H1 (cell line): ENCODE results near the gene DDR2. TPM values are rescaled to one million over a fixed set of nuclear protein-coding genes. Genes with fewer than 3 reads are reported as not detected.

Source experiments
- CTCF ChIA-PET: fragments of 300-600 bp; sonication (Branson Sonifier 250); formaldehyde crosslinking; loops from one replicate; lab custom pipeline; 2021; ENCODE audit not compliant: partially characterized antibody; lab: Charles Lee
- POLR2A ChIA-PET: fragments of 300-600 bp; sonication (Branson Sonifier 250); formaldehyde crosslinking; loops from one replicate; lab custom pipeline; 2021; ENCODE audit warnings: inconsistent platforms; ENCODE audit not compliant: partially characterized antibody; lab: Charles Lee
- DNase-seq, 2 experiments: peaks; one replicate each; pipeline versions ENCODE4 v3.0.0 to v3.0.0-alpha.2; 2010 to 2022; ENCODE audit warnings: low spot score in 2 of 2, low read depth in 1 of 2, mixed read lengths in 1 of 2
- FAIRE-seq: peaks from 2 replicates; lab custom pipeline; 2011; peaks lifted over from hg19 to GRCh38; lab: Jason Lieb, UNC
- H2AFZ ChIP-seq: 2 replicates; pipeline ENCODE4 v1.8.1; 2012; ENCODE audit warnings: low read length, inconsistent platforms
- H2AK5ac ChIP-seq: 2 replicates; pipeline ENCODE4 v1.6.1; 2013; ENCODE audit warnings: low read depth, low read length
- H2BK120ac ChIP-seq: replicated peaks from 2 replicates; pipeline ENCODE3; 2013; ENCODE audit warnings: low read depth, low read length, inconsistent platforms
- H2BK12ac ChIP-seq: 2 replicates; pipeline ENCODE4 v1.6.1; 2013; ENCODE audit warnings: low read depth, low read length
- H2BK15ac ChIP-seq: 2 replicates; pipeline ENCODE4 v1.6.1; 2013; ENCODE audit warnings: low read length
- H2BK20ac ChIP-seq: 2 replicates; pipeline ENCODE4 v1.6.1; 2013; ENCODE audit warnings: low read length
- H2BK5ac ChIP-seq: 2 replicates; pipeline ENCODE4 v1.6.1; 2013; ENCODE audit warnings: low read depth, low read length
- H3K14ac ChIP-seq: 2 replicates; pipeline ENCODE4 v1.6.1; 2013; ENCODE audit warnings: inconsistent platforms; ENCODE audit not compliant: insufficient read length
- H3K18ac ChIP-seq: 2 replicates; pipeline ENCODE4 v1.6.1; 2013; ENCODE audit warnings: low read length; ENCODE audit errors: extremely low read depth
- H3K23ac ChIP-seq: 2 replicates; pipeline ENCODE4 v1.6.1; 2013; ENCODE audit warnings: inconsistent platforms; ENCODE audit not compliant: insufficient read length
- H3K23me2 ChIP-seq: 2 replicates; pipeline ENCODE4 v1.6.1; 2013; ENCODE audit warnings: low read depth, low read length
- H3K27ac ChIP-seq: 2 replicates; pipeline ENCODE4 v1.6.1; 2011; ENCODE audit warnings: low read depth, low read length, inconsistent platforms
- H3K27me3 ChIP-seq, 4 experiments: replicated peaks in 1 of 4; 1 replicate in 1 of 4; 2 replicates in 3 of 4; pipeline versions ENCODE4 v1.6.1 to v1.8.1; 2011 to 2013; ENCODE audit warnings: low read length in 3 of 4, mild to moderate bottlenecking in 3 of 4, inconsistent platforms in 2 of 4, mixed read lengths in 2 of 4, moderate library complexity in 1 of 4; ENCODE audit not compliant: control insufficient read depth in 3 of 4, insufficient read depth in 3 of 4; ENCODE audit errors: extremely low read depth in 1 of 4
- H3K36me3 ChIP-seq, 4 experiments: 2 replicates each; pipeline versions ENCODE4 v1.6.1 to v1.8.1; 2011 to 2013; ENCODE audit warnings: mild to moderate bottlenecking in 4 of 4, low read length in 3 of 4, moderate library complexity in 2 of 4, control low read depth in 1 of 4, inconsistent platforms in 1 of 4; ENCODE audit not compliant: insufficient read depth in 4 of 4, control insufficient read depth in 2 of 4
- H3K4ac ChIP-seq: replicated peaks from 2 replicates; pipeline ENCODE3; 2013; ENCODE audit warnings: low read length, low read depth, mixed read lengths, inconsistent platforms; ENCODE audit not compliant: insufficient read length
- H3K4me1 ChIP-seq, 4 experiments: replicated peaks in 1 of 4; 1 replicate in 1 of 4; 2 replicates in 3 of 4; pipeline versions ENCODE4 v1.6.1 to v1.8.1; 2011 to 2013; ENCODE audit warnings: low read length in 3 of 4, inconsistent platforms in 2 of 4, mixed read lengths in 1 of 4; ENCODE audit not compliant: insufficient read depth in 4 of 4, control insufficient read depth in 3 of 4
- H3K4me2 ChIP-seq, 2 experiments: 2 replicates each; pipeline versions ENCODE4 v1.6.1 to v1.8.1; 2011 to 2013; ENCODE audit warnings: low read depth in 2 of 2, low read length in 2 of 2, control low read depth in 1 of 2, inconsistent platforms in 1 of 2, mild to moderate bottlenecking in 1 of 2; ENCODE audit not compliant: insufficient read depth in 1 of 2
- H3K4me3 ChIP-seq, 4 experiments: fragments of 200-600, 300-600 bp in 1 of 4; sonication (generic), shearing (Covaris generic), sonication (Bioruptor Twin) in 1 of 4; 2 replicates each; pipeline versions ENCODE4 v1.5.1 to v1.8.1; 2011 to 2016; ENCODE audit warnings: low read length in 4 of 4, low read depth in 3 of 4, control low read depth in 2 of 4, inconsistent platforms in 2 of 4, mild to moderate bottlenecking in 2 of 4, mixed read lengths in 1 of 4, moderate library complexity in 1 of 4; ENCODE audit not compliant: insufficient read depth in 2 of 4; ENCODE audit errors: extremely low read depth in 1 of 4
- H3K56ac ChIP-seq: replicated peaks from 2 replicates; pipeline ENCODE3; 2013; ENCODE audit warnings: low read depth, mild to moderate bottlenecking, mixed read lengths, low read length, inconsistent platforms; ENCODE audit not compliant: insufficient read length
- H3K79me1 ChIP-seq: 2 replicates; pipeline ENCODE4 v1.6.1; 2013; ENCODE audit warnings: low read depth, low read length, control low read depth
- H3K79me2 ChIP-seq, 2 experiments: 2 replicates each; pipeline versions ENCODE4 v1.6.1 to v1.8.1; 2012 to 2013; ENCODE audit warnings: low read length in 2 of 2, mild to moderate bottlenecking in 2 of 2, inconsistent platforms in 1 of 2; ENCODE audit not compliant: insufficient read depth in 2 of 2, control insufficient read depth in 1 of 2
- H3K9ac ChIP-seq, 4 experiments: replicated peaks in 1 of 4; 1 replicate in 1 of 4; 2 replicates in 3 of 4; pipeline versions ENCODE4 v1.6.1 to v1.8.1; 2011 to 2013; ENCODE audit warnings: low read depth in 3 of 4, low read length in 3 of 4, control low read depth in 2 of 4, mild to moderate bottlenecking in 2 of 4, moderate library complexity in 2 of 4, inconsistent platforms in 1 of 4; ENCODE audit errors: extremely low read depth in 1 of 4
- H3K9me3 ChIP-seq, 2 experiments: 2 replicates each; pipeline versions ENCODE4 v1.6.1 to v1.8.1; 2012 to 2013; ENCODE audit warnings: mild to moderate bottlenecking in 2 of 2, moderate library complexity in 2 of 2, control low read depth in 1 of 2, inconsistent platforms in 1 of 2, low read depth in 1 of 2, low read length in 1 of 2, mixed read lengths in 1 of 2; ENCODE audit not compliant: insufficient read depth in 2 of 2
- H4K20me1 ChIP-seq, 2 experiments: replicated peaks in 1 of 2; 2 replicates each; pipeline versions ENCODE3 to v1.8.1; 2011 to 2013; ENCODE audit warnings: inconsistent platforms in 2 of 2, low read length in 2 of 2, mild to moderate bottlenecking in 1 of 2; ENCODE audit not compliant: insufficient read depth in 2 of 2, control insufficient read depth in 1 of 2
- H4K5ac ChIP-seq: 2 replicates; pipeline ENCODE4 v1.6.1; 2013; ENCODE audit warnings: low read length, low read depth, mixed read lengths, inconsistent platforms; ENCODE audit not compliant: insufficient read length
- H4K8ac ChIP-seq: 2 replicates; pipeline ENCODE4 v1.8.0; 2013; ENCODE audit warnings: mild to moderate bottlenecking, moderate library complexity, low read length, inconsistent platforms; ENCODE audit not compliant: insufficient read depth; ENCODE audit errors: extremely low read depth
- H4K91ac ChIP-seq: replicated peaks from 2 replicates; pipeline ENCODE3; 2013; ENCODE audit warnings: low read length, mixed read lengths, inconsistent platforms; ENCODE audit not compliant: insufficient read length
- CBX5 ChIP-seq: fragments of 300-800, 300-1000 bp; sonication (generic); IDR thresholded peaks from 2 replicates; pipeline ENCODE4 v1.7.1; 2016; ENCODE audit warnings: antibody characterized with exemption, low read length, low read depth
- CHD2 ChIP-seq: IDR thresholded peaks from 2 replicates; pipeline ENCODE4 v1.6.1; 2012; ENCODE audit warnings: low read length, improper control_type of control experiment
- CREB1 ChIP-seq: IDR thresholded peaks from 2 replicates; pipeline ENCODE4 v1.6.1; 2012; ENCODE audit warnings: inconsistent platforms
- EZH2 ChIP-seq: fragments of 200-600 bp; sonication (generic); IDR thresholded peaks from 2 replicates; pipeline ENCODE4 v1.7.1; 2012; ENCODE audit warnings: low read depth, mild to moderate bottlenecking, moderate library complexity, low read length, inconsistent platforms; ENCODE audit not compliant: severe bottlenecking
- FOSL1 ChIP-seq: IDR thresholded peaks from 2 replicates; pipeline ENCODE4 v1.6.1; 2011; ENCODE audit warnings: mild to moderate bottlenecking, low read depth, low read length, moderate library complexity; ENCODE audit not compliant: insufficient read depth
- HDAC2 ChIP-seq, 2 experiments: fragments of 300-600 bp in 1 of 2; sonication (generic) in 1 of 2; IDR thresholded peaks; 2 replicates each; pipeline ENCODE4 v1.6.1; 2011 to 2012; ENCODE audit warnings: low read depth in 2 of 2, low read length in 2 of 2, mild to moderate bottlenecking in 2 of 2, moderate library complexity in 2 of 2, borderline replicate concordance in 1 of 2, inconsistent platforms in 1 of 2
- KDM4A ChIP-seq: IDR thresholded peaks from one replicate; pipeline ENCODE4 v1.7.1; 2012; ENCODE audit warnings: low read depth, mild to moderate bottlenecking, moderate library complexity, low read length, inconsistent platforms; ENCODE audit not compliant: severe bottlenecking
- NANOG ChIP-seq: IDR thresholded peaks from 2 replicates; pipeline ENCODE4 v1.6.1; 2011; ENCODE audit warnings: low read length, low read depth, mild to moderate bottlenecking, inconsistent platforms; ENCODE audit not compliant: insufficient read depth, poor library complexity, severe bottlenecking
- POLR2A ChIP-seq, 2 experiments: IDR thresholded peaks; 1 replicate in 1 of 2; 2 replicates in 1 of 2; pipeline ENCODE4 v1.6.1; 2011; ENCODE audit warnings: low read depth in 2 of 2, low read length in 2 of 2, mild to moderate bottlenecking in 2 of 2; ENCODE audit errors: control extremely low read depth in 1 of 2
- RFX5 ChIP-seq: IDR thresholded peaks from 2 replicates; pipeline ENCODE4 v1.6.1; 2011; ENCODE audit warnings: low read depth, low read length, improper control_type of control experiment, borderline replicate concordance
- SIRT6 ChIP-seq: IDR thresholded peaks from one replicate; pipeline ENCODE4 v1.7.1; 2012; ENCODE audit warnings: low read length, inconsistent platforms
- TBP ChIP-seq: IDR thresholded peaks from 2 replicates; pipeline ENCODE4 v1.6.1; 2011; ENCODE audit warnings: low read depth, low read length, improper control_type of control experiment
- polyA plus RNA-seq, 7 experiments: library from polyadenylated mRNA; depleted of rRNA in 3 of 7; stranded (reverse) in 5 of 7; unstranded in 2 of 7; fragments of >200 nt in 5 of 7; fragments of 200-250 nt in 2 of 7; gene quantifications; 1 replicate in 5 of 7; 2 replicates in 1 of 7; 4 replicates in 1 of 7; pipeline versions ENCODE4 v1.2.1 to v1.2.3, GENCODE V29; 2011 to 2013; ENCODE audit warnings: missing spikeins in 2 of 7, mixed read lengths in 2 of 7
- total RNA-seq: library from RNA; stranded (reverse); fragmentation: NEBNext Ultra II Directional; extraction: Animal tissue kit (Norgen Biotek cat#: 25700); gene quantifications from 2 replicates; pipeline ENCODE4 v1.2.1, GENCODE V29; 2021
- TF ChIP-seq, protein P1 (sequence below): IDR thresholded peaks from 2 replicates; pipeline ENCODE4 v1.6.1; 2012; ENCODE audit warnings: inconsistent platforms

DDR2 gene
- total and polyA plus RNA-seq, 2 of the 8 experiments (the other 6 are each of a cell fraction or from before 2014, with no cell fraction given), result 1.00 to 2.1 TPM

DNA sequence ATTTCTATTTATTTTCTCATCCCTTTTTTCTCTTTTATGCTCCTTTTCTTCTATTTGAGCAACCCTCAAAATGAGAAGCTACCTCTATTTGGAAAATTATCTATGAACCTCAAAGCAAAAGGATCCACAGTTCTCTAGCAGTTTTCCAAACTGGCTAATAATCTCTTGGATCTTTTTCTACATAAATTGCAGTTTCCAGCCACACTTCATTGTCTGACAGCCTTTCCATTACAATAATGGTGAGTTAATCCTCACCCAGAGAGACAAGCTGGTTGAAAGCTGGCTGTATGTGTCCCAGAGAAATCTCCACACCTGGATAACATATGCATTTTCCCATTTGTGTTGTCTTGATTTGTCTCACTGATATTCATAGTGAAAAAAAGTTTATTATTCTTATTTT lies 141.7 kb downstream of the DDR2 start:
- H3K4me2 ChIP-seq, result no peak overlapping the region
- no peak for DNase-seq
- TF ChIP-seq SIRT6, result no peak
- TF ChIP-seq, protein P1, sequence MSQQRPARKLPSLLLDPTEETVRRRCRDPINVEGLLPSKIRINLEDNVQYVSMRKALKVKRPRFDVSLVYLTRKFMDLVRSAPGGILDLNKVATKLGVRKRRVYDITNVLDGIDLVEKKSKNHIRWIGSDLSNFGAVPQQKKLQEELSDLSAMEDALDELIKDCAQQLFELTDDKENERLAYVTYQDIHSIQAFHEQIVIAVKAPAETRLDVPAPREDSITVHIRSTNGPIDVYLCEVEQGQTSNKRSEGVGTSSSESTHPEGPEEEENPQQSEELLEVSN, result no peak
- TF ChIP-seq KDM4A, result no peak
- TF ChIP-seq EZH2, result no peak
- no peak for TF ChIP-seq POLR2A (IDR thresholded peaks at IDR 0.05; ENCODE audit: control extremely low read depth in 1 of 2, low read depth in 2 of 2, low read length in 2 of 2)
- TF ChIP-seq CBX5, result no peak
- TF ChIP-seq CHD2, result no peak
- no peak for TF ChIP-seq HDAC2 (IDR thresholded peaks at IDR 0.05; ENCODE audit: borderline replicate concordance in 1 of 2, low read depth in 2 of 2, low read length in 2 of 2)
- no peak for TF ChIP-seq TBP
- TF ChIP-seq RFX5, result no peak
- TF ChIP-seq CREB1, result no peak
- TF ChIP-seq FOSL1, result no peak
- TF ChIP-seq NANOG, result no peak

More for the DNA sequence above, 141.7 kb downstream of the DDR2 start:
- Histone ChIP-seq H4K91ac (no peak overlapping the region), H3K79me2 (no peaks in the 10 kb centered on the region), H4K20me1 (no peaks in the 10 kb centered on the region), H2BK5ac (no peak overlapping the region), H4K8ac (no peak overlapping the region), H3K27me3 (peaks cover 0 to 2% (median 0%) of the 10 kb centered on the region in 4 experiments; a peak in 1 of 7 replicates), H3K4me3 (no peak overlapping the region), H2BK20ac (no peak overlapping the region), H3K4me1 (peaks cover 0 to 2% (median 0%) of the 10 kb centered on the region in 4 experiments; a peak in 2 of 7 replicates), H3K23ac (no peak overlapping the region), H2BK15ac (no peak overlapping the region), H3K36me3 (no peaks in the 10 kb centered on the region), H3K79me1 (no peaks in the 10 kb centered on the region), H2AFZ (no peak overlapping the region), H3K27ac (no peak overlapping the region), H2BK12ac (no peak overlapping the region), H3K4ac (no peak overlapping the region), H3K23me2 (no peaks in the 10 kb centered on the region), H2BK120ac (no peak overlapping the region), H3K9me3 (no peaks in the 10 kb centered on the region), H3K9ac (no peak overlapping the region), H3K14ac (no peak overlapping the region), H4K5ac (no peak overlapping the region), H3K56ac (no peak overlapping the region), H2AK5ac (no peak overlapping the region), H3K18ac (no peak overlapping the region)
- ChIA-PET CTCF (no interaction called here), POLR2A (no interaction called here)
- FAIRE-seq, result no peak
